Naive thymus-derived CD8-positive, alpha-beta T cell (primary cell): ENCODE results near the gene NAB2. TPM values are rescaled to one million over a fixed set of nuclear protein-coding genes. Genes with fewer than 3 reads are reported as not detected.
"Not testable (repeated sequence)": the region's sequence is repeated elsewhere in the genome, so short reads cannot be mapped to it uniquely, and the experiment has no call there.

ENCODE experiments used
- ATAC-seq, 2 donors: fragments of 150-1000 bp; cut with Tn5 transposase in 1 of 2; sonication (Bioruptor Pico), chemical (Tn5 transposase) in 1 of 2; 1 replicate in 1 of 2; 2 replicates in 1 of 2; pipeline ENCODE4 v1.10.0; 2021; ENCODE audit warnings: mild to moderate bottlenecking in 2 of 2, moderate library complexity in 2 of 2
- POLR2A ChIA-PET: fragments of 350-600 bp; sonication (Branson Sonifier 250); formaldehyde crosslinking; loops from one replicate; lab custom pipeline; 2021; ENCODE audit warnings: antibody characterized with exemption; lab: Charles Lee
- DNase-seq, 10 donors: peaks; one replicate each; pipeline versions ENCODE4 v3.0.0 to v3.0.0-alpha.2; 2020 to 2022
- H3K27ac Mint-ChIP-seq, 10 donors: one replicate each; pipeline ENCODE4 v1.8.0; 2020 to 2022; ENCODE audit warnings: mild to moderate bottlenecking in 10 of 10, mixed read lengths in 10 of 10, moderate library complexity in 4 of 10, inconsistent platforms in 1 of 10
- H3K27me3 Mint-ChIP-seq, 5 donors: one replicate each; pipeline ENCODE4 v1.8.0; 2021 to 2022; ENCODE audit warnings: mixed read lengths in 5 of 5
- H3K36me3 Mint-ChIP-seq, 3 donors: one replicate each; pipeline ENCODE4 v1.8.0; 2020 to 2022; ENCODE audit warnings: mixed read lengths in 3 of 3, mild to moderate bottlenecking in 2 of 3, inconsistent platforms in 1 of 3
- H3K4me1 Mint-ChIP-seq, 4 donors: one replicate each; pipeline ENCODE4 v1.8.0; 2021 to 2022; ENCODE audit warnings: mixed read lengths in 4 of 4
- H3K4me3 Mint-ChIP-seq, 10 donors: one replicate each; pipeline ENCODE4 v1.8.0; 2020 to 2022; ENCODE audit warnings: mild to moderate bottlenecking in 10 of 10, mixed read lengths in 10 of 10, moderate library complexity in 6 of 10, inconsistent platforms in 1 of 10
- H3K9me3 Mint-ChIP-seq, 9 donors: one replicate each; pipeline ENCODE4 v1.8.0; 2020 to 2022; ENCODE audit warnings: mixed read lengths in 9 of 9, mild to moderate bottlenecking in 3 of 9, inconsistent platforms in 1 of 9, moderate library complexity in 1 of 9
- polyA plus RNA-seq, 3 donors: library from polyadenylated mRNA; unstranded; fragments of 300-500 nt; fragmentation: Illumina TruSeq; gene quantifications; one replicate each; pipeline ENCODE4 v1.2.3, GENCODE V29; 2021
- total RNA-seq, 8 experiments: library from RNA in 2 of 8; stranded (reverse) in 2 of 8; gene quantifications; one replicate each; pipeline ENCODE4 v1.2.3 and lab custom pipeline; 2021 to 2026

The NAB2 gene
- total and polyA plus RNA-seq, 5 experiments from 2014 or later, result 1.2 to 19.2 (median 4.0) TPM

- peaks cover 11 to 40% (median 26%) of the 10 kb centered on the region in 4 donors for H3K4me1 Mint-ChIP-seq
- H3K27ac Mint-ChIP-seq, result peak overlapping the region in 3 of 10 donors; percentile 24 to 67 (median 46)
- H3K36me3 Mint-ChIP-seq, result peaks cover 0 to 32% (median 0%) of the 10 kb centered on the region in 3 donors
- not testable (repeated sequence) for H3K4me3 Mint-ChIP-seq, H3K27me3 Mint-ChIP-seq, DNase-seq, ATAC-seq, H3K9me3 Mint-ChIP-seq
- POLR2A ChIA-PET, result interaction anchor here (0.7 to 7.5 kb wide), 7 partner anchors 8 to 38 kb away, joined by 3 to 175 read pairs (median 4); partner anchors contain the start of genes NAB2 and STAT6
These were observed 15.1 kb upstream of the NAB2 start for GRCh38 chr12:57073566-57074450.

DNA sequence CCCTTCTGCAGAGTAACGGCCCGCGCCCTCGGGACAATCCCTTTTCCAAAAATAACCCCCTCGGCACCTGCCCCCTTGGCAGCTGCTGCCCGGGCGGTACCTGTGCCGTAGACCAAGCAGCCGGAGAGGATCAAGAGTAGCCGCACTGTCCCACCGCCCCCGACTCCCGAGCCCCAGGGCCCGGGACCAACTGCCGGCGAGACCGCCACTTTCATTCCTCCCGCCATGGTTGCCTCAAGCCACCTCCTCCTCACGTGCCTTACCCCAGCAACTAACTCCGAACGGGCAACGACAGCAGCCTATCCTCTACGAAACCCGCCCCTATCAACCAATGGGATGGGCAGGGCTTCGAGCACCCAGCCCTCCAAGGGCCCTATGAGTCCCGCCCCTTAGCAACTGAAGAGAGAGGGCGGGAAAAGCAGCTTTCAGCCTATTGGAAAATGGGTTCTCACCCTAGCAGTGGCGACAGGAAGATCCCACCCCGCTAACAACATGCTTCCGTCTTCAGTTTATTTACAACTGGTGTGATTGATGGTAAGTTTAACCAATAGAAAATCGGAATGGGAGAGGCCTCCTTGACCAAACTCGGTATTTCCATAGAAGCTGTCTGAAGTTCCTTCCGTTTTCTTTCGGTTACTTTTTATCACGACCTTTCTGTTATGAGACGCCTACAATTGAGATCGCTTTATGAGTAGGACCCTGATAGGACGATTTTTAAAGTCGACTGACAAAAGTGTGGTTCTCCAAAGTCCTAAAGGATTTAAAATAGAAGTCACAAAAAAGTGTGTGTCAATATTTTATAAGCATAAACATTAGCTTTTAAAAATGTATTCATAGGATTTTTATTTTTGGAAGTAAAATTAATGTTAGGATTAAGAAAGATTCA, 10.2 kb upstream of the NAB2 start, which contains the start of gene NEMP1:
Gene NEMP1 (minus strand): TSS at position 273 of the 886 bp plus-strand sequence. CDS start 46 bp downstream, at position 227.
- peak within 1 kb of the TSS; percentile 92 to 99 (median 94) for H3K4me3 Mint-ChIP-seq

DNA sequence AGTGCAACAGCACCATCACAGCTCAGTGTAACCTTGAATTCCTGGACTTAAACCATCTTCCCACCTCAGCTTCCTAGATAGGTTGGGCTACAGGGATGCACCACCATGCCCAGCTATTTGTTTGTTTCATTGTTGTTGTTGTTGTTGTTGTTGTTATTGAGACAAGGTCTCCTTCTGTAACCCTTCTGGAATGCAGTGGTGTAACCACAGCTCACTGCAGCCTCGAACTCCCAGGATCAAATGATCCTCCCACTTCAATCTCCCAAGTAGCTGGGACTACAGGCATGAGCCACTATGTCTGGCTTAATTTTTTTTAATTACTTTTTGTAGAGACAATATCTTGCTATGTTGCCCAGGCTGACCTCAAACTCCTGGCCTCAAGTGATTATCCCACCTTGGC, 9.1 kb upstream of the NAB2 start:
- peak overlapping the region in 8 of 10 donors; percentile 71 to 97 (median 94) for H3K27ac Mint-ChIP-seq
- no peaks in the 10 kb centered on the region for H3K9me3 Mint-ChIP-seq
- H3K4me3 Mint-ChIP-seq, result peak overlapping the region in 6 of 10 donors; percentile 18 to 57 (median 36)
- POLR2A ChIA-PET, result interaction anchor here (0.5 to 8.5 kb wide), 6 partner anchors 11 to 963 kb away, joined by 3 to 150 read pairs (median 10); partner anchors contain the start of genes NAB2, NACA and STAT6
- peaks cover 6 to 36% (median 18%) of the 10 kb centered on the region in 4 donors for H3K4me1 Mint-ChIP-seq
- no peaks in the 10 kb centered on the region for H3K27me3 Mint-ChIP-seq
- ATAC-seq, result no peak
- peaks cover 0 to 2% (median 0%) of the 10 kb centered on the region in 3 donors for H3K36me3 Mint-ChIP-seq
- DNase-seq, result no peak

More for the DNA sequence above, 10.2 kb upstream of the NAB2 start, which contains the start of gene NEMP1:
- no peaks in the 10 kb centered on the region for H3K9me3 Mint-ChIP-seq
- peaks cover 0 to 2% (median 0%) of the 10 kb centered on the region in 3 donors for H3K36me3 Mint-ChIP-seq
- ATAC-seq (peak; percentile 93 to 94), DNase-seq (peak; percentile 81 to 99 (median 96))
- H3K4me1 Mint-ChIP-seq, result peaks cover 3 to 36% (median 19%) of the 10 kb centered on the region in 4 donors
- H3K27ac Mint-ChIP-seq, result peak within 1 kb of the TSS; percentile 89 to 97 (median 92)
- H3K27me3 Mint-ChIP-seq, result no peaks in the 10 kb centered on the region
- POLR2A ChIA-PET, result interaction anchor here (0.6 to 8.5 kb wide), 12 partner anchors 10 to 391 kb away, joined by 3 to 150 read pairs (median 6); partner anchors contain the start of genes LRP1, NAB2, NACA and PTGES3

GRCh38 chr12:57080855-57081254, 8.1 kb upstream of the NAB2 start:
- no peak overlapping the region for H3K4me3 Mint-ChIP-seq

DNA sequence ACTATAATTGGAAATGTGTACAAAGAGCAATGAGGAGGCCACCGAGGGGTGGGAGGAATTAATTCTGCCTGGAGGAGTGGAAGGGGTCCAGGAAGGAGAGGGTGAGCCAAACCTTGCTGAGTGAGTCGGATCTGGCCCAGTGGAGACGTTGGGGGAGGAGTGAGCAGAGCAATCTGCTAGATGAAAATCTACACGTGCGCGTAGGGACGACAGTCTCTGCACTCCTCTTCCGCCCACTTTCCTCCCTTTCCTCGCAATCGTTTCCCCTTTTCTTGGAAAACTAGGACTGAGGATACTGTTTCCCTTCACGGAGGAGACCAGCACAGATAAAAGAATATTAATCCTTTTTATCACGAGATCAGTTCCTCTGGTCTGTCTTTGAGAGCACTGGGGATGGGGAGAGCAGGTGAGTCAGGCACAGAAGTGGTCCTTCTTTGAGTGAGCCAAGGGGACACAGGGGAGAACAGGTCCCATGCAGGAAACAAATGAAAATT, 2.9 kb upstream of the NAB2 start:
- Mint-ChIP-seq H3K4me1 (peaks cover 29 to 51% (median 35%) of the 10 kb centered on the region in 4 donors), H3K4me3 (peak overlapping the region; percentile 88 to 98 (median 91)), H3K36me3 (peaks cover 0 to 10% (median 0%) of the 10 kb centered on the region in 3 donors), H3K27ac (peak overlapping the region; percentile 89 to 99 (median 98)), H3K9me3 (no peaks in the 10 kb centered on the region), H3K27me3 (no peaks in the 10 kb centered on the region)
- ATAC-seq (no peak), DNase-seq (no peak)
- POLR2A ChIA-PET, result interaction anchor here (0.7 to 16.3 kb wide), 5 partner anchors 10 to 30 kb away, joined by 3 to 559 read pairs (median 8); partner anchors contain the start of gene STAT6

More at GRCh38 chr12:57080855-57081254, 8.1 kb upstream of the NAB2 start:
- H3K36me3 Mint-ChIP-seq, result peaks cover 0 to 5% (median 0%) of the 10 kb centered on the region in 3 donors
- H3K9me3 Mint-ChIP-seq, result no peaks in the 10 kb centered on the region
- ATAC-seq (no peak), DNase-seq (no peak)
- H3K27me3 Mint-ChIP-seq, result no peaks in the 10 kb centered on the region
- peaks cover 13 to 45% (median 28%) of the 10 kb centered on the region in 4 donors for H3K4me1 Mint-ChIP-seq
- POLR2A ChIA-PET, result interaction anchor here (0.7 to 8.5 kb wide), 5 partner anchors 10 to 47 kb away, joined by 4 to 150 read pairs (median 4); partner anchors contain the start of genes LRP1, NAB2 and STAT6
- H3K27ac Mint-ChIP-seq, result peak overlapping the region in 5 of 10 donors; percentile 13 to 65 (median 31)

- peaks cover 0 to 14% (median 0%) of the 10 kb centered on the region in 3 donors for H3K36me3 Mint-ChIP-seq
- H3K27ac Mint-ChIP-seq, result peak overlapping the region; percentile 89 to 99 (median 98)
- no peaks in the 10 kb centered on the region for H3K9me3 Mint-ChIP-seq
- H3K27me3 Mint-ChIP-seq, result no peaks in the 10 kb centered on the region
- DNase-seq, result peak in 9 of 10 donors; percentile 35 to 73 (median 46)
- peak; percentile 9 to 18 for ATAC-seq
- POLR2A ChIA-PET, result interaction anchor here (0.7 to 16.3 kb wide), 7 partner anchors 7 to 29 kb away, joined by 3 to 559 read pairs (median 8); partner anchors contain the start of genes NEMP1 and STAT6
- H3K4me3 Mint-ChIP-seq, result peak overlapping the region; percentile 88 to 98 (median 91)
- peaks cover 30 to 56% (median 40%) of the 10 kb centered on the region in 4 donors for H3K4me1 Mint-ChIP-seq
These were observed 2.4 kb upstream of the NAB2 start for GRCh38 chr12:57086493-57087009.

GRCh38 chr12:57087010-57087690, 1.8 kb upstream of the NAB2 start:
- peak overlapping the region; percentile 89 to 99 (median 98) for H3K27ac Mint-ChIP-seq

GRCh38 chr12:57087691-57088353, 1.1 kb upstream of the NAB2 start:
- Mint-ChIP-seq H3K4me3 (peak overlapping the region; percentile 89 to 98 (median 92)), H3K27ac (peak overlapping the region; percentile 89 to 99 (median 98)), H3K4me1 (peaks cover 38 to 69% (median 53%) of the 10 kb centered on the region in 4 donors), H3K27me3 (no peaks in the 10 kb centered on the region), H3K36me3 (peaks cover 0 to 26% (median 0%) of the 10 kb centered on the region in 3 donors), H3K9me3 (no peaks in the 10 kb centered on the region)
- ATAC-seq, result peak; percentile 35 to 40
- POLR2A ChIA-PET, result interaction anchor here (0.5 to 16.3 kb wide), 7 partner anchors 8 to 567 kb away, joined by 3 to 559 read pairs (median 4); partner anchors contain the start of genes LRP1, NEMP1 and STAT6
- peak in 9 of 10 donors; percentile 58 to 91 (median 74) for DNase-seq

More at GRCh38 chr12:57087010-57087690, 1.8 kb upstream of the NAB2 start:
- Mint-ChIP-seq H3K36me3 (peaks cover 0 to 20% (median 0%) of the 10 kb centered on the region in 3 donors), H3K9me3 (no peaks in the 10 kb centered on the region), H3K4me3 (peak overlapping the region; percentile 89 to 98 (median 92)), H3K27me3 (no peaks in the 10 kb centered on the region), H3K4me1 (peaks cover 33 to 62% (median 46%) of the 10 kb centered on the region in 4 donors)
- DNase-seq (peak; percentile 84 to 97 (median 90)), ATAC-seq (peak; percentile 52 to 59)
- POLR2A ChIA-PET, result interaction anchor here (0.5 to 16.3 kb wide), 10 partner anchors 8 to 566 kb away, joined by 3 to 559 read pairs (median 4); partner anchors contain the start of genes LRP1, NEMP1 and STAT6

GRCh38 chr12:57089271-57090245, 644 bp downstream of the NAB2 start:
- Mint-ChIP-seq H3K27ac (peak overlapping the region; percentile 82 to 95 (median 92)), H3K36me3 (peaks cover 0 to 32% (median 2%) of the 10 kb centered on the region in 3 donors), H3K4me3 (peak overlapping the region; percentile 91 to 98 (median 95)), H3K9me3 (no peaks in the 10 kb centered on the region), H3K27me3 (no peaks in the 10 kb centered on the region), H3K4me1 (peaks cover 44 to 86% (median 65%) of the 10 kb centered on the region in 4 donors)
- POLR2A ChIA-PET, result interaction anchor here (0.6 to 16.3 kb wide), 9 partner anchors 10 to 402 kb away, joined by 3 to 559 read pairs (median 4); partner anchors contain the start of genes NEMP1, PTGES3 and STAT6
- ATAC-seq (no peak), DNase-seq (peak; percentile 22 to 73 (median 44))
